OCI-LY7 (cell line): ENCODE data around the gene STIM2. TPM values are rescaled to one million over a fixed set of nuclear protein-coding genes. Genes with fewer than 3 reads are reported as not detected.

Experiments
- BruUV-seq: library from RNA; stranded (reverse); fragments of 400-500 nt; replicated peaks from 2 replicates; lab custom pipeline; 2021; lab: Mats Ljungman, UMichigan
- CTCF ChIA-PET: fragments of 300-600 bp; sonication (Branson Sonifier 250); formaldehyde crosslinking; loops from one replicate; lab custom pipeline; 2022; ENCODE audit warnings: antibody characterized with exemption; ENCODE audit not compliant: unreplicated experiment; lab: Charles Lee
- POLR2A ChIA-PET: fragments of 300-600 bp; sonication (Branson Sonifier 250); formaldehyde crosslinking; loops from one replicate; lab custom pipeline; 2022; ENCODE audit warnings: antibody characterized with exemption; lab: Charles Lee
- DNase-seq: peaks from one replicate; pipeline ENCODE4 v3.0.0-alpha.2; 2015; ENCODE audit warnings: low spot score
- H2AFZ ChIP-seq: fragments of 200-600 bp; sonication (generic), shearing (Covaris generic); 2 replicates; pipeline ENCODE4 v1.6.1; 2014; ENCODE audit warnings: mild to moderate bottlenecking, antibody characterized with exemption, low read length, moderate library complexity
- H3K27ac ChIP-seq: fragments of 200-600 bp; sonication (generic); 2 replicates; pipeline ENCODE4 v1.5.1; 2014; ENCODE audit warnings: mixed run types, low read depth, mild to moderate bottlenecking, moderate library complexity, low read length, inconsistent platforms; ENCODE audit not compliant: poor library complexity, severe bottlenecking
- H3K36me3 ChIP-seq: fragments of 200-600 bp; sonication (generic); 2 replicates; pipeline ENCODE4 v1.6.1; 2014; ENCODE audit warnings: mild to moderate bottlenecking, antibody characterized with exemption, low read length, moderate library complexity, mixed read lengths; ENCODE audit not compliant: insufficient read depth
- H3K4me1 ChIP-seq: fragments of 200-600 bp; sonication (generic); 2 replicates; pipeline ENCODE4 v1.5.1; 2014; ENCODE audit warnings: mild to moderate bottlenecking, low read length; ENCODE audit not compliant: insufficient read depth, poor library complexity, severe bottlenecking
- H3K4me2 ChIP-seq: fragments of 200-600 bp; sonication (generic); 2 replicates; pipeline ENCODE4 v1.6.1; 2014; ENCODE audit warnings: mild to moderate bottlenecking, low read length
- H3K4me3 ChIP-seq: fragments of 200-600 bp; sonication (generic); 2 replicates; pipeline ENCODE4 v1.5.1; 2014; ENCODE audit warnings: mild to moderate bottlenecking, low read depth, low read length; ENCODE audit not compliant: poor library complexity, severe bottlenecking
- H3K79me2 ChIP-seq: fragments of 200-600 bp; sonication (generic); 2 replicates; pipeline ENCODE4 v1.6.1; 2016; ENCODE audit warnings: low read depth, mild to moderate bottlenecking, low read length, moderate library complexity, mixed read lengths; ENCODE audit not compliant: insufficient read depth
- H3K9me2 ChIP-seq: fragments of 200-600 bp; sonication (generic); 2 replicates; pipeline ENCODE4 v1.6.1; 2016; ENCODE audit warnings: mild to moderate bottlenecking, low read length, mixed read lengths; ENCODE audit not compliant: insufficient read depth
- H3K9me3 ChIP-seq: fragments of 200-600 bp; sonication (generic); 2 replicates; pipeline ENCODE4 v1.6.1; 2014; ENCODE audit warnings: mild to moderate bottlenecking, mixed run types, low read length, mixed read lengths
- H4K20me1 ChIP-seq: fragments of 200-600 bp; sonication (generic); 2 replicates; pipeline ENCODE4 v1.6.1; 2014; ENCODE audit warnings: mild to moderate bottlenecking, antibody characterized with exemption, low read length, moderate library complexity, mixed read lengths; ENCODE audit not compliant: insufficient read depth
- CTCF ChIP-seq: fragments of 200-600 bp; sonication (generic); conservative IDR thresholded peaks from 2 replicates; pipeline ENCODE4 v1.5.1; 2014; ENCODE audit warnings: mild to moderate bottlenecking, antibody characterized with exemption, low read length, moderate library complexity, mixed read lengths
- EZH2phosphoT487 ChIP-seq: fragments of 200-600 bp; sonication (generic); IDR thresholded peaks from 2 replicates; pipeline ENCODE4 v1.6.1; 2018; ENCODE audit warnings: low read depth, borderline replicate concordance, mild to moderate bottlenecking, mixed run types, antibody characterized with exemption, low read length, moderate library complexity, mixed read lengths
- intact Hi-C: fragments of 100-400 bp; cut with micrococcal nuclease; formaldehyde crosslinking; loops from one replicate; pipeline ENCODE4 v1.10.0; 2022; ENCODE audit not compliant: unreplicated experiment
- total RNA-seq, 2 experiments: library from RNA; depleted of rRNA in 1 of 2; stranded (reverse); fragments of >200 nt in 1 of 2; shearing (Covaris generic) in 1 of 2; gene quantifications; 2 replicates each; pipeline ENCODE4 v1.2.3, GENCODE V29; 2014 to 2022

STIM2 gene
- total RNA-seq, 2 experiments from 2014 or later: 108 to 309 TPM

- ChIA-PET POLR2A (interaction anchor here (0.6 to 11.9 kb wide), 20 partner anchors 11 to 995 kb away, joined by 3 to 440 read pairs (median 5); no protein-coding TSS in a partner anchor), CTCF (no interaction called here)
- TF ChIP-seq CTCF (no peak), EZH2phosphoT487 (no peak)
- peaks cover 35% of the 10 kb centered on the region for H3K4me1 ChIP-seq
- peak overlapping the region; percentile 82 for H3K4me2 ChIP-seq
- DNase-seq: peak; percentile 97
- intact Hi-C loops: loop anchor here (1.0 to 5.0 kb wide), 3 partner anchors 23 to 389 kb away; no protein-coding TSS in a partner anchor
- H3K27ac ChIP-seq: peak overlapping the region; percentile 87
- H3K9me3 ChIP-seq: no peaks in the 10 kb centered on the region
- BruUV-seq: no TSS peak
- no peaks in the 10 kb centered on the region for H3K9me2 ChIP-seq
- no peak overlapping the region for H2AFZ ChIP-seq
- H3K79me2 ChIP-seq: peaks cover 74% of the 10 kb centered on the region
- peaks cover 43% of the 10 kb centered on the region for H3K36me3 ChIP-seq
- peak overlapping the region; percentile 93 for H3K4me3 ChIP-seq
- H4K20me1 ChIP-seq: peaks cover 39% of the 10 kb centered on the region
These were observed 969 bp downstream of the STIM2 start for GRCh38 chr4:26861434-26862186.

GRCh38 chr4:26862381-26862915 is 1.8 kb downstream of the STIM2 start:
- Histone ChIP-seq H3K9me2 (no peaks in the 10 kb centered on the region), H3K9me3 (no peaks in the 10 kb centered on the region), H4K20me1 (peaks cover 44% of the 10 kb centered on the region), H3K79me2 (peaks cover 83% of the 10 kb centered on the region), H3K36me3 (peaks cover 43% of the 10 kb centered on the region), H3K4me1 (peaks cover 37% of the 10 kb centered on the region), H3K4me3 (peak overlapping the region; percentile 93), H3K4me2 (peak overlapping the region; percentile 82), H3K27ac (peak overlapping the region; percentile 87), H2AFZ (no peak overlapping the region)
- TSS peak; percentile 42 for BruUV-seq
- no peak for DNase-seq
- no peak for TF ChIP-seq EZH2phosphoT487
- TF ChIP-seq CTCF: no peak
- ChIA-PET CTCF (interaction anchor here (0.6 kb wide), 1 partner anchor 35 kb away, joined by 3 read pairs; no protein-coding TSS in a partner anchor), POLR2A (interaction anchor here (0.5 to 11.9 kb wide), 14 partner anchors 10 to 989 kb away, joined by 3 to 440 read pairs (median 5); no protein-coding TSS in a partner anchor)
- intact Hi-C loops: loop anchor here (5.0 kb wide), 1 partner anchor 390 kb away; no protein-coding TSS in a partner anchor
